HEK293 (cell line): ENCODE measurements around the gene SF3A1.

Experiments used
- CTCF ChIA-PET: fragments of 350-600 bp; formaldehyde crosslinking; extraction: SDS; loops from one replicate; lab custom pipeline; 2021; ENCODE audit warnings: antibody characterized with exemption; lab: Yijun Ruan, JAX
- POLR2A ChIA-PET: fragments of 300-600 bp; formaldehyde crosslinking; extraction: SDS; loops from one replicate; lab custom pipeline; 2020; ENCODE audit warnings: antibody characterized with exemption, inconsistent platforms; lab: Yijun Ruan, JAX
- H3K27ac ChIP-seq: fragments of 200-500 bp; sonication (Bioruptor generic); 2 replicates; pipeline ENCODE4 v1.5.1; 2014; ENCODE audit warnings: low read depth, low read length, control low read depth, inconsistent platforms; ENCODE audit errors: extremely low read depth
- H3K36me3 ChIP-seq, 2 experiments: fragments of 200-500 bp in 1 of 2; sonication (Bioruptor generic) in 1 of 2; 1 replicate in 1 of 2; 2 replicates in 1 of 2; pipeline ENCODE4 v1.5.1; 2014 to 2017; ENCODE audit warnings: inconsistent platforms in 2 of 2, low read length in 2 of 2; ENCODE audit not compliant: control insufficient read depth in 2 of 2, insufficient read depth in 1 of 2
- H3K4me1 ChIP-seq: fragments of 200-500 bp; sonication (Bioruptor generic); 2 replicates; pipeline ENCODE4 v1.5.1; 2014; ENCODE audit warnings: mild to moderate bottlenecking, low read length, inconsistent platforms; ENCODE audit not compliant: control insufficient read depth, insufficient read depth
- H3K4me3 ChIP-seq: 2 replicates; pipeline ENCODE4 v1.5.1; 2011; ENCODE audit warnings: low read depth, mild to moderate bottlenecking, control low read depth, low read length, moderate library complexity
- H3K9me3 ChIP-seq: fragments of 200-500 bp; sonication (Bioruptor generic); 2 replicates; pipeline ENCODE4 v1.5.1; 2014; ENCODE audit warnings: low read depth, low read length, inconsistent platforms; ENCODE audit not compliant: control insufficient read depth, insufficient read depth
- ELK4 ChIP-seq: IDR thresholded peaks from 2 replicates; pipeline ENCODE4 v1.6.1; 2011; ENCODE audit warnings: mild to moderate bottlenecking, low read depth, low read length, borderline replicate concordance
- KLF17 ChIP-seq: fragments of 450-650 bp; formaldehyde crosslinking; IDR thresholded peaks from 2 replicates; pipeline ENCODE4 v1.5.1; 2016; ENCODE audit warnings: missing biosample characterization, missing genetic modification characterization
- OVOL3 ChIP-seq: fragments of 450-650 bp; formaldehyde crosslinking; IDR thresholded peaks from 2 replicates; pipeline ENCODE4 v1.5.1; 2016; ENCODE audit warnings: missing biosample characterization, missing genetic modification characterization
- YY1 ChIP-seq: fragments of 450-650 bp; formaldehyde crosslinking; IDR thresholded peaks from 2 replicates; pipeline ENCODE4 v1.5.1; 2018; ENCODE audit warnings: missing biosample characterization, missing genetic modification characterization
- ZFP3 ChIP-seq: fragments of 450-650 bp; formaldehyde crosslinking; IDR thresholded peaks from 2 replicates; pipeline ENCODE4 v1.5.1; 2016; ENCODE audit warnings: low read depth, missing biosample characterization, missing genetic modification characterization
- ZNF10 ChIP-seq: fragments of 450-650 bp; formaldehyde crosslinking; IDR thresholded peaks from 2 replicates; pipeline ENCODE4 v1.5.1; 2017; ENCODE audit warnings: missing biosample characterization, missing genetic modification characterization
- ZNF16 ChIP-seq: fragments of 450-650 bp; formaldehyde crosslinking; IDR thresholded peaks from 2 replicates; pipeline ENCODE4 v1.5.1; 2016; ENCODE audit warnings: low read depth, missing biosample characterization, missing genetic modification characterization
- ZNF266 ChIP-seq: fragments of 450-650 bp; formaldehyde crosslinking; IDR thresholded peaks from 2 replicates; pipeline ENCODE4 v1.5.1; 2016; ENCODE audit warnings: missing biosample characterization, missing genetic modification characterization, low read depth
- ZNF280C ChIP-seq: fragments of 450-650 bp; formaldehyde crosslinking; IDR thresholded peaks from 2 replicates; pipeline ENCODE4 v1.5.1; 2016; ENCODE audit warnings: missing biosample characterization, missing genetic modification characterization
- ZNF311 ChIP-seq: fragments of 450-650 bp; formaldehyde crosslinking; IDR thresholded peaks from 2 replicates; pipeline ENCODE4 v1.5.1; 2017; ENCODE audit warnings: missing biosample characterization, missing genetic modification characterization, borderline replicate concordance
- ZNF324 ChIP-seq: fragments of 450-650 bp; formaldehyde crosslinking; IDR thresholded peaks from 2 replicates; pipeline ENCODE4 v1.5.1; 2016; ENCODE audit warnings: missing biosample characterization, missing genetic modification characterization
- ZNF529 ChIP-seq: fragments of 450-650 bp; formaldehyde crosslinking; IDR thresholded peaks from 2 replicates; pipeline ENCODE4 v1.5.1; 2017; ENCODE audit warnings: missing genetic modification characterization, missing biosample characterization; ENCODE audit not compliant: insufficient replicate concordance
- ZNF600 ChIP-seq: fragments of 450-650 bp; formaldehyde crosslinking; IDR thresholded peaks from 2 replicates; pipeline ENCODE4 v1.5.1; 2016; ENCODE audit warnings: missing biosample characterization, missing genetic modification characterization
- ZNF639 ChIP-seq: fragments of 450-650 bp; formaldehyde crosslinking; IDR thresholded peaks from 2 replicates; pipeline ENCODE4 v1.5.1; 2016; ENCODE audit warnings: missing biosample characterization, missing genetic modification characterization
- ZNF677 ChIP-seq: fragments of 450-650 bp; IDR thresholded peaks from 2 replicates; pipeline ENCODE4 v1.5.0; 2018; ENCODE audit warnings: missing biosample characterization, mild to moderate bottlenecking, missing genetic modification characterization, moderate library complexity
- ZNF776 ChIP-seq: fragments of 450-650 bp; formaldehyde crosslinking; IDR thresholded peaks from 2 replicates; pipeline ENCODE4 v1.5.0; 2017; ENCODE audit warnings: missing biosample characterization, missing genetic modification characterization, borderline replicate concordance
- ZNF785 ChIP-seq: fragments of 450-650 bp; formaldehyde crosslinking; IDR thresholded peaks from 2 replicates; pipeline ENCODE4 v1.5.1; 2016; ENCODE audit warnings: missing biosample characterization, missing genetic modification characterization
- ZNF791 ChIP-seq: fragments of 450-650 bp; formaldehyde crosslinking; IDR thresholded peaks from 2 replicates; pipeline ENCODE4 v1.5.1; 2016; ENCODE audit warnings: missing biosample characterization, missing genetic modification characterization
- TF ChIP-seq, protein P1 (sequence below): fragments of 450-650 bp; formaldehyde crosslinking; optimal IDR thresholded peaks from 2 replicates; pipeline ENCODE3; 2016; ENCODE audit warnings: missing biosample characterization, mild to moderate bottlenecking, missing genetic modification characterization

Gene SF3A1

DNA sequence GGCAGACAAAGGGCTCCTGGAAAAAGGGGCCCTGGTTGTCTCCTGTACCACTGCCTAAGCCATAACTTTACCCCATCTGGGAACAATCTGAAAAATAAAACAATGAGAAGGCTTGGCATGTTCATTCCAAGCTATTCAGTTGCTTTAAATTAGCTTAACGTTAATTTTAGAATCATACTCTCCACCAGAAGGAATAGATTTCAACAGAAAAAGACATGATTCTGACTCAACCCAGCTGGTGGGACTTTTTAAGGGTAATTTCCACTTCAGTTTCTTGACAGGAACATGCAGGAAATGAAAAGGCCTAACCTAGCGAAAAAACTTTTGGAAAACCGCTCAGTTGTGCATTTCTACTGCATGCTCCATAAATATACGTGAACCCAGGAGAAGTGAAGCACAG is 7.9 kb downstream of the SF3A1 start:
- peaks cover 71 to 97% of the 10 kb centered on the region in 2 experiments for H3K36me3 ChIP-seq
- TF ChIP-seq ZNF785 (tag by site-specific recombination) (no peak), ZNF677 (no peak), ZNF639 (tag by site-specific recombination) (no peak), ZNF16 (tag by site-specific recombination) (no peak), ZFP3 (tag by site-specific recombination) (no peak), ZNF600 (no peak), ZNF529 (no peak), ELK4 (no peak), ZNF311 (tag by site-specific recombination) (no peak), ZNF776 (tag by site-specific recombination) (no peak)
- TF ChIP-seq, protein P1, sequence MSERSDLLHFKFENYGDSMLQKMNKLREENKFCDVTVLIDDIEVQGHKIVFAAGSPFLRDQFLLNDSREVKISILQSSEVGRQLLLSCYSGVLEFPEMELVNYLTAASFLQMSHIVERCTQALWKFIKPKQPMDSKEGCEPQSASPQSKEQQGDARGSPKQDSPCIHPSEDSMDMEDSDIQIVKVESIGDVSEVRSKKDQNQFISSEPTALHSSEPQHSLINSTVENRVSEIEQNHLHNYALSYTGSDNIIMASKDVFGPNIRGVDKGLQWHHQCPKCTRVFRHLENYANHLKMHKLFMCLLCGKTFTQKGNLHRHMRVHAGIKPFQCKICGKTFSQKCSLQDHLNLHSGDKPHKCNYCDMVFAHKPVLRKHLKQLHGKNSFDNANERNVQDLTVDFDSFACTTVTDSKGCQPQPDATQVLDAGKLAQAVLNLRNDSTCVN = no peak
- ChIA-PET CTCF (interaction anchor here (1.2 kb wide), 1 partner anchor 39 kb away, joined by 3 read pairs; no protein-coding TSS in a partner anchor), POLR2A (interaction anchor here (1.1 to 1.7 kb wide), 2 partner anchors 19 to 48 kb away, joined by 3 read pairs; partner anchors contain the start of gene SEC14L2)
- H3K9me3 ChIP-seq = no peaks in the 10 kb centered on the region
- no peak overlapping the region for H3K4me3 ChIP-seq
- no peaks in the 10 kb centered on the region for H3K4me1 ChIP-seq
- H3K27ac ChIP-seq = no peak overlapping the region

GRCh38 chr22:30348404-30348803 is 8.3 kb downstream of the SF3A1 start:
- CTCF ChIA-PET = interaction anchor here (1.2 kb wide), 1 partner anchor 39 kb away, joined by 3 read pairs; no protein-coding TSS in a partner anchor
- TF ChIP-seq YY1 (no peak), KLF17 (tag by site-specific recombination) (no peak), ZNF324 (tag by site-specific recombination) (no peak), ZNF280C (no peak), ZNF791 (tag by site-specific recombination) (no peak), ZNF10 (no peak), ZNF677 (no peak), OVOL3 (tag by site-specific recombination) (no peak), ZNF266 (tag by site-specific recombination) (no peak)
- no peaks in the 10 kb centered on the region for H3K9me3 ChIP-seq
- H3K36me3 ChIP-seq = peaks cover 74 to 98% of the 10 kb centered on the region in 2 experiments
- no peaks in the 10 kb centered on the region for H3K4me1 ChIP-seq
- H3K4me3 ChIP-seq = no peak overlapping the region
- POLR2A ChIA-PET = interaction anchor here (1.5 kb wide), 1 partner anchor 8 kb away, joined by 4 read pairs; the partner anchor contains the start of genes CCDC157 and SF3A1
- no peak overlapping the region for H3K27ac ChIP-seq
